Measurements from ENCODE around the gene PPP6R3. TPM values are rescaled to one million over a fixed set of nuclear protein-coding genes. Genes with fewer than 3 reads are reported as not detected.

Gene PPP6R3
- total and polyA plus RNA-seq, 12 donors, result 40.2 to 180 (median 89.0) TPM

GRCh38 chr11:68584097-68584496 lies 123.5 kb downstream of the PPP6R3 start:
- peak in 5 of 6 experiments; percentile 16 to 46 (median 40) for TF ChIP-seq CTCF (IDR thresholded peaks at IDR 0.05)
- TF ChIP-seq POLR2A (IDR thresholded peaks at IDR 0.05), result no peak
- intact Hi-C loops (cut with DNase I), result no loop called here
- no peak overlapping the region for H3K4me3 ChIP-seq
- no peaks in the 10 kb centered on the region for H3K9me3 ChIP-seq (replicated peaks in 1 of 3)
- no peaks in the 10 kb centered on the region for H3K27me3 ChIP-seq
- DNase-seq, result peak in 6 of 7 donors; percentile 27 to 66 (median 40)
- peaks cover 0 to 19% of the 10 kb centered on the region in 2 donors for H3K4me1 ChIP-seq (replicated peaks in 1 of 2)
- 64 to 82% (median 71%) methylated on average over 6 of the region's 6 CpGs for WGBS, 4 donors
- no peak overlapping the region for H3K27ac ChIP-seq
- peaks cover 0 to 35% of the 10 kb centered on the region in 2 donors for H3K36me3 ChIP-seq (replicated peaks in 1 of 2)

DNA sequence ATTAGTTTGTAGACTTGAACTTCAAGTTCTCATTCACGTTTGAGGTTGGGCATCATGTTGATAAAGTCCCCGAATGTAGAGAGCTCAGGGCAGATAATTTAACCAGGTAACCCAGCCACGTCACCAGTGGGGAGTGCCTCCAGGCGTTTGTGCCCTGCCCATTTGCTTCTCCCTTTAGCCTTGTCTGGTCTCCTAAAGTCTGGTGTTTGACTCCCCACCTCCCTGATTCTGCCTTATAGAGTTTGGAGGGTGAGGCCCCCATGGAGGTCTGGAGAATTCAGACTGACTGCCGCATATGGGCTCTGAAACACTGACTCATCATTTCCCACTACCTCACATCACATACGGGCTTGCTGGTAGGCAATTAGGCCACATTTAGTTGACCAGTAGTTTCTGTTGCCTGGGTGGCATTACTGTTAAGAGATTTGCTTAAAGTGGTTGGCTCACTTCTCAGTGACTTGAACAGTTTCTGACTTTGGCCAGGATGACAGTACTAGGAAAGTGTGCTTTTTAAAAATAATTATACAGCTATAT lies 124.5 kb downstream of the PPP6R3 start:
- no peaks in the 10 kb centered on the region for H3K27me3 ChIP-seq
- intact Hi-C loops (cut with DNase I), result no loop called here
- H3K4me1 ChIP-seq (replicated peaks in 1 of 2), result peaks cover 0 to 19% of the 10 kb centered on the region in 2 donors
- no peaks in the 10 kb centered on the region for H3K9me3 ChIP-seq (replicated peaks in 1 of 3)
- TF ChIP-seq POLR2A (IDR thresholded peaks at IDR 0.05) (no peak), CTCF (IDR thresholded peaks at IDR 0.05) (no peak)
- DNase-seq, result no peak
- H3K4me3 ChIP-seq, result no peak overlapping the region
- no peak overlapping the region for H3K27ac ChIP-seq
- WGBS, 4 donors, result 87 to 92% (median 91%) methylated on average over 6 of the region's 6 CpGs
- H3K36me3 ChIP-seq (replicated peaks in 1 of 2), result peaks cover 0 to 32% of the 10 kb centered on the region in 2 donors

DNA sequence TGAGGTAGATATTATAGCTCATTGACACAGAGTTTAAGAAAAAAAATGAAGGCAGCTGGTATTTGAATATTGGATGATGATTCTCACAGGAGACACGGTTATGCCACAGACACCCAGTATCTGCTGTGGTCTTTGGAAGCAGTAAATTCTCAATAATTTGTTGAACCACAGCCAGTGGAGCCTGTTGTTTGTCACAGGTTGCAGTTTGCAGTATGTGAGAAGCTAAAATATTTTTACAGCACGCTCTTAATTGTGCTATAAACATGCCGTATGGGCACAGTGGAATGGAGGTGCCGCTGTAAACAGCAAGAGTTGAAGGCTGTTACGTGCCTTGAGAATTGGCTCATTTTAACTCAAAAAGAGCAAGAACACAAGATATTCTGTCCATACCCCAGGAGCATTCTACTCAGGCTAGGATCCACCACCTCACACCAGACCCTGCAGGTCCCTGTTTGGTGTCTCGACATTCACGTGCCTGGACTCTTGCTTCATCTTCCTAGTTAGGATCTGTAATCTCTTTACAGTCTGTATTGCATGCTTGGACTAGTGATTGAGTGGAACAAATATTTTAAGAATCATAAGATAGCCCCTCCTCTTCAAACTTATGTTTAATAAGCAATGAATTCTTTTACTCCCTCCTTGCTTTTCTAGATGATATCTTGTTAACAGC lies 129.1 kb downstream of the PPP6R3 start:
- intact Hi-C loops (cut with DNase I), result no loop called here
- no peaks in the 10 kb centered on the region for H3K27me3 ChIP-seq
- 95 to 97% (median 96%) methylated on average over 7 of the region's 7 CpGs for WGBS, 4 donors
- no peaks in the 10 kb centered on the region for H3K9me3 ChIP-seq (replicated peaks in 1 of 3)
- no peak overlapping the region for H3K4me3 ChIP-seq
- H3K27ac ChIP-seq, result no peak overlapping the region
- no peak for TF ChIP-seq CTCF (IDR thresholded peaks at IDR 0.05)
- no peak for TF ChIP-seq POLR2A (IDR thresholded peaks at IDR 0.05)
- H3K36me3 ChIP-seq (replicated peaks in 1 of 2), result peaks cover 0 to 64% of the 10 kb centered on the region in 2 donors
- DNase-seq, result no peak
- no peaks in the 10 kb centered on the region for H3K4me1 ChIP-seq (replicated peaks in 1 of 2)

DNA sequence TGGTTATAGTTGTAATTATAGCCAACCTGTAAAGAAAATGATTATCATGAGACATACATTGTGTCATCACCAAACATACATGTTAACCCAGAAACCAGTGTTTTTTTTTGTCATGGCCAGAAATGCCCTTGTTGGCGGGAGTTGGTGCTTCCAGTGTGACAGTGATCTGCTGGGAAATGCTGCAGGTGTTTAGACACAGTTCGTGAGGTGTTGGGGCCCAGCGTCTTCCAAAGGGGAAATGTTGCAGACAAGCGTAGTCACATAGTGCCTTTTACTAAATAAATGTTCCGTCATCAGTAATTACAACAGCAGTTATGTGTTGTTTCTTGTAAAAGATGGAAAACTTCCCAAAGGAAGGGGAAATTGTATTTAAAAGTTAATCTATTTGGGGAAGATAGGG lies 131.2 kb downstream of the PPP6R3 start:
- no peak for TF ChIP-seq CTCF (IDR thresholded peaks at IDR 0.05)
- no peak for TF ChIP-seq POLR2A (IDR thresholded peaks at IDR 0.05)
- peaks cover under 1 to 4% of the 10 kb centered on the region in 2 donors for H3K4me1 ChIP-seq (replicated peaks in 1 of 2)
- DNase-seq, result no peak
- no peak overlapping the region for H3K27ac ChIP-seq
- WGBS, 4 donors, result 93 to 98% (median 98%) methylated on average over 5 of the region's 5 CpGs
- peaks cover 0 to 71% of the 10 kb centered on the region in 2 donors for H3K36me3 ChIP-seq (replicated peaks in 1 of 2)
- H3K4me3 ChIP-seq, result no peak overlapping the region
- H3K27me3 ChIP-seq, result no peaks in the 10 kb centered on the region
- H3K9me3 ChIP-seq (replicated peaks in 1 of 3), result no peaks in the 10 kb centered on the region
- intact Hi-C loops (cut with DNase I), result no loop called here
